HepG2 (cell line): ENCODE results near the gene TAF12. TPM values are rescaled to one million over a fixed set of nuclear protein-coding genes. Genes with fewer than 3 reads are reported as not detected.
A peak's percentile ranks its signal among the peaks of the same experiment; 100 is the strongest.

Experiments
- ASH2L ChIP-seq: fragments of 300-600, 200-600 bp; sonication (generic); IDR thresholded peaks from 2 replicates; pipeline ENCODE4 v1.7.0; 2017; ENCODE audit warnings: low read depth, mild to moderate bottlenecking, moderate library complexity, mixed read lengths, low read length; ENCODE audit not compliant: insufficient read length
- FOXP4 ChIP-seq: sonication (generic); formaldehyde crosslinking; IDR thresholded peaks from 2 replicates; pipeline ENCODE4 v1.4.0; 2020; ENCODE audit warnings: missing genetic modification reagents
- ISX ChIP-seq: sonication (generic); formaldehyde crosslinking; conservative IDR thresholded peaks from 2 replicates; pipeline ENCODE4 v1.5.0; 2020; ENCODE audit warnings: missing genetic modification reagents
- KDM6A ChIP-seq: IDR thresholded peaks from 2 replicates; pipeline ENCODE4 v1.6.1; 2016; ENCODE audit warnings: low read depth
- RFXAP ChIP-seq: sonication (generic); formaldehyde crosslinking; IDR thresholded peaks from 2 replicates; pipeline ENCODE4 v1.4.0; 2020; ENCODE audit warnings: missing genetic modification reagents, borderline replicate concordance
- TAF1 ChIP-seq: sonication (generic); formaldehyde crosslinking; IDR thresholded peaks from 2 replicates; pipeline ENCODE4 v1.4.0; 2020; ENCODE audit warnings: missing genetic modification reagents
- TCF7 ChIP-seq: sonication (generic); IDR thresholded peaks from 2 replicates; pipeline ENCODE4 v1.6.1; 2016; ENCODE audit warnings: antibody characterized with exemption, low read depth
- ZBTB2 ChIP-seq: sonication (generic); formaldehyde crosslinking; IDR thresholded peaks from 2 replicates; pipeline ENCODE4 v1.8.0; 2022; ENCODE audit warnings: low read depth, missing genetic modification reagents
- ZFP37 ChIP-seq: sonication (generic); formaldehyde crosslinking; IDR thresholded peaks from 2 replicates; pipeline ENCODE4 v1.4.0; 2020; ENCODE audit warnings: missing genetic modification reagents, borderline replicate concordance
- ZFY ChIP-seq: sonication (generic); formaldehyde crosslinking; IDR thresholded peaks from 2 replicates; pipeline ENCODE4 v1.4.0; 2020; ENCODE audit warnings: missing genetic modification reagents
- ZNF232 ChIP-seq: sonication (generic); formaldehyde crosslinking; IDR thresholded peaks from 2 replicates; pipeline ENCODE4 v1.4.0; 2020; ENCODE audit warnings: missing genetic modification reagents, borderline replicate concordance
- polyA plus RNA-seq, 8 experiments: library from polyadenylated mRNA; depleted of rRNA in 3 of 8; stranded (reverse) in 7 of 8; unstranded in 1 of 8; fragments of >200 nt; fragmentation: Illumina TruSeq in 4 of 8; extraction: Trizol in 4 of 8; gene quantifications; 2 replicates each; pipeline versions ENCODE4 v1.2.1 to v1.2.3, GENCODE V29; 2011 to 2016; ENCODE audit warnings: low read depth in 4 of 8, missing spikeins in 1 of 8, mixed read lengths in 1 of 8; ENCODE audit not compliant: insufficient read depth in 1 of 8
- total RNA-seq, 5 experiments: library from RNA; depleted of rRNA; stranded (reverse); fragments of >200 nt; fragmentation: Illumina TruSeq; extraction: Trizol; gene quantifications; 2 replicates each; pipeline ENCODE4 v1.2.3, GENCODE V29; 2016; ENCODE audit warnings: low read depth in 1 of 5
- TF ChIP-seq, protein P1 (sequence below): sonication (generic); formaldehyde crosslinking; IDR thresholded peaks from 2 replicates; pipeline ENCODE4 v1.9.0; 2022; ENCODE audit warnings: low read depth, missing genetic modification reagents
- TF ChIP-seq, protein P2 (sequence below): sonication (generic); formaldehyde crosslinking; IDR thresholded peaks from 2 replicates; pipeline ENCODE4 v1.5.1; 2020; ENCODE audit warnings: mild to moderate bottlenecking, moderate library complexity, missing genetic modification reagents
- TF ChIP-seq, protein P3 (sequence below): sonication (generic); formaldehyde crosslinking; IDR thresholded peaks from 2 replicates; pipeline ENCODE4 v1.5.1; 2020; ENCODE audit warnings: mild to moderate bottlenecking, missing genetic modification reagents, moderate library complexity

The TAF12 gene
- total and polyA plus RNA-seq, 2 of the 13 experiments (the other 11 are each of a cell fraction or from before 2014, with no cell fraction given) = 16.3 to 17.1 TPM

DNA sequence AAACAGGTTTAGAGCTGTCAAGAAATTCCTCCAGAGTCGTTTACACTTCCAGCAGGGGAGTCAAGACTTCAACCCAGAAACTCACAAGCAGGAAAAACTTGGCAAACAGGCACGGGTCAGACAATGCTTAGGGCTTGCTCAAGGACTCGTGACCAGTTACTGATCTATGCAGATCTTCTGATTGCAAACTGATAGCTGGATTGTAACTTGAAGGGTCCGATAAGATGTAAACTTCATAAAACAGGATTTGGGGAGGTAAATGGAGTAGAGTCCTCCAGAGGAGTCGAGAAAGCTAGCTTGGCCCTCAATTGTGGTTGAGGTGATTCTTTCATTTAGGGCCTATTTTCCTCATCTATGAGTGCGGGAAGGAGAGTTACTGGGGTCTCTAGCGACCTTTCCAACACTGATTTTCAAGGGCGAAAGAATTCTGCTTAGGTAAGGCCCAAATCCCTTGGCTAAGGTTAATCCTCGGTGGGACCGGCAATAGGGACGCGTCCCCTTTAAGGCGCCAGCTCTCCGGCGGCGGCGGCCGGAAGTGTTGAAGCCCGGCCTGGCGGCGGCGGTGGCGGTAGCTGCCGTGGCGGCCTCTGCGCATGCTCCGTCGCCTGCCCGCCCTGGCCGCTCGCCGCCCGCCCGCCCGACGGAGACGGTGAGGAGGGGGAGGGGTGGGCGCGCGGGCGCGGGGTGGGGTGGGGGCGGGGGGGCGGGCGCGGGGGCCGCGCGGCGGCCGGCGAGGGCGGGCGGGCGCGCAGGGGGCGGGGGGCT is 25.5 kb upstream of the TAF12 start, which contains the start of gene GMEB1 (continued):
- TF ChIP-seq ZBTB2 (CRISPR knock-in tag) (peak; percentile 93), ZFY (CRISPR knock-in tag) (peak; percentile 65), ASH2L (peak; percentile 43), FOXP4 (CRISPR knock-in tag) (peak; percentile 10; the same call in 1 of the 2 replicates), ZFP37 (CRISPR knock-in tag) (0 out of 2 replicates have a peak, but pooled peaks have one; percentile 24), KDM6A (CRISPR knock-in tag) (no peak), ISX (CRISPR knock-in tag) (0 out of 2 replicates have a peak, but pooled peaks have one; percentile 32), RFXAP (CRISPR knock-in tag) (0 out of 2 replicates have a peak, but pooled peaks have one; percentile 42), TAF1 (CRISPR knock-in tag) (peak; percentile 20; the same call in 1 of the 2 replicates), ZNF232 (0 out of 2 replicates have a peak, but pooled peaks have one; percentile 41), TCF7 (no peak)
- TF ChIP-seq, protein P1, sequence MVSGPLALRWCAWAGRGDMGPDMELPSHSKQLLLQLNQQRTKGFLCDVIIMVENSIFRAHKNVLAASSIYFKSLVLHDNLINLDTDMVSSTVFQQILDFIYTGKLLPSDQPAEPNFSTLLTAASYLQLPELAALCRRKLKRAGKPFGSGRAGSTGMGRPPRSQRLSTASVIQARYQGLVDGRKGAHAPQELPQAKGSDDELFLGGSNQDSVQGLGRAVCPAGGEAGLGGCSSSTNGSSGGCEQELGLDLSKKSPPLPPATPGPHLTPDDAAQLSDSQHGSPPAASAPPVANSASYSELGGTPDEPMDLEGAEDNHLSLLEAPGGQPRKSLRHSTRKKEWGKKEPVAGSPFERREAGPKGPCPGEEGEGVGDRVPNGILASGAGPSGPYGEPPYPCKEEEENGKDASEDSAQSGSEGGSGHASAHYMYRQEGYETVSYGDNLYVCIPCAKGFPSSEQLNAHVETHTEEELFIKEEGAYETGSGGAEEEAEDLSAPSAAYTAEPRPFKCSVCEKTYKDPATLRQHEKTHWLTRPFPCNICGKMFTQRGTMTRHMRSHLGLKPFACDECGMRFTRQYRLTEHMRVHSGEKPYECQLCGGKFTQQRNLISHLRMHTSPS (CRISPR knock-in tag) = no peak
- TF ChIP-seq, protein P2, sequence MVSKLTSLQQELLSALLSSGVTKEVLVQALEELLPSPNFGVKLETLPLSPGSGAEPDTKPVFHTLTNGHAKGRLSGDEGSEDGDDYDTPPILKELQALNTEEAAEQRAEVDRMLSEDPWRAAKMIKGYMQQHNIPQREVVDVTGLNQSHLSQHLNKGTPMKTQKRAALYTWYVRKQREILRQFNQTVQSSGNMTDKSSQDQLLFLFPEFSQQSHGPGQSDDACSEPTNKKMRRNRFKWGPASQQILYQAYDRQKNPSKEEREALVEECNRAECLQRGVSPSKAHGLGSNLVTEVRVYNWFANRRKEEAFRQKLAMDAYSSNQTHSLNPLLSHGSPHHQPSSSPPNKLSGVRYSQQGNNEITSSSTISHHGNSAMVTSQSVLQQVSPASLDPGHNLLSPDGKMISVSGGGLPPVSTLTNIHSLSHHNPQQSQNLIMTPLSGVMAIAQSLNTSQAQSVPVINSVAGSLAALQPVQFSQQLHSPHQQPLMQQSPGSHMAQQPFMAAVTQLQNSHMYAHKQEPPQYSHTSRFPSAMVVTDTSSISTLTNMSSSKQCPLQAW = 0 out of 2 replicates have a peak, but pooled peaks have one; percentile 22
- TF ChIP-seq, protein P3, sequence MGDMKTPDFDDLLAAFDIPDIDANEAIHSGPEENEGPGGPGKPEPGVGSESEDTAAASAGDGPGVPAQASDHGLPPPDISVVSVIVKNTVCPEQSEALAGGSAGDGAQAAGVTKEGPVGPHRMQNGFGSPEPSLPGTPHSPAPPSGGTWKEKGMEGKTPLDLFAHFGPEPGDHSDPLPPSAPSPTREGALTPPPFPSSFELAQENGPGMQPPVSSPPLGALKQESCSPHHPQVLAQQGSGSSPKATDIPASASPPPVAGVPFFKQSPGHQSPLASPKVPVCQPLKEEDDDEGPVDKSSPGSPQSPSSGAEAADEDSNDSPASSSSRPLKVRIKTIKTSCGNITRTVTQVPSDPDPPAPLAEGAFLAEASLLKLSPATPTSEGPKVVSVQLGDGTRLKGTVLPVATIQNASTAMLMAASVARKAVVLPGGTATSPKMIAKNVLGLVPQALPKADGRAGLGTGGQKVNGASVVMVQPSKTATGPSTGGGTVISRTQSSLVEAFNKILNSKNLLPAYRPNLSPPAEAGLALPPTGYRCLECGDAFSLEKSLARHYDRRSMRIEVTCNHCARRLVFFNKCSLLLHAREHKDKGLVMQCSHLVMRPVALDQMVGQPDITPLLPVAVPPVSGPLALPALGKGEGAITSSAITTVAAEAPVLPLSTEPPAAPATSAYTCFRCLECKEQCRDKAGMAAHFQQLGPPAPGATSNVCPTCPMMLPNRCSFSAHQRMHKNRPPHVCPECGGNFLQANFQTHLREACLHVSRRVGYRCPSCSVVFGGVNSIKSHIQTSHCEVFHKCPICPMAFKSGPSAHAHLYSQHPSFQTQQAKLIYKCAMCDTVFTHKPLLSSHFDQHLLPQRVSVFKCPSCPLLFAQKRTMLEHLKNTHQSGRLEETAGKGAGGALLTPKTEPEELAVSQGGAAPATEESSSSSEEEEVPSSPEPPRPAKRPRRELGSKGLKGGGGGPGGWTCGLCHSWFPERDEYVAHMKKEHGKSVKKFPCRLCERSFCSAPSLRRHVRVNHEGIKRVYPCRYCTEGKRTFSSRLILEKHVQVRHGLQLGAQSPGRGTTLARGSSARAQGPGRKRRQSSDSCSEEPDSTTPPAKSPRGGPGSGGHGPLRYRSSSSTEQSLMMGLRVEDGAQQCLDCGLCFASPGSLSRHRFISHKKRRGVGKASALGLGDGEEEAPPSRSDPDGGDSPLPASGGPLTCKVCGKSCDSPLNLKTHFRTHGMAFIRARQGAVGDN (CRISPR knock-in tag) = peak; percentile 48; the same call in 1 of the 2 replicates
